GM19193 (cell line): ENCODE results near the gene MSRB1.

Experiments
- POLR2A ChIP-seq: IDR thresholded peaks from 4 replicates; pipeline ENCODE4 v1.6.1; 2011; ENCODE audit not compliant: insufficient read depth, insufficient read length; ENCODE audit errors: extremely low read depth

Gene MSRB1, protein sequence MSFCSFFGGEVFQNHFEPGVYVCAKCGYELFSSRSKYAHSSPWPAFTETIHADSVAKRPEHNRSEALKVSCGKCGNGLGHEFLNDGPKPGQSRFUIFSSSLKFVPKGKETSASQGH

DNA sequence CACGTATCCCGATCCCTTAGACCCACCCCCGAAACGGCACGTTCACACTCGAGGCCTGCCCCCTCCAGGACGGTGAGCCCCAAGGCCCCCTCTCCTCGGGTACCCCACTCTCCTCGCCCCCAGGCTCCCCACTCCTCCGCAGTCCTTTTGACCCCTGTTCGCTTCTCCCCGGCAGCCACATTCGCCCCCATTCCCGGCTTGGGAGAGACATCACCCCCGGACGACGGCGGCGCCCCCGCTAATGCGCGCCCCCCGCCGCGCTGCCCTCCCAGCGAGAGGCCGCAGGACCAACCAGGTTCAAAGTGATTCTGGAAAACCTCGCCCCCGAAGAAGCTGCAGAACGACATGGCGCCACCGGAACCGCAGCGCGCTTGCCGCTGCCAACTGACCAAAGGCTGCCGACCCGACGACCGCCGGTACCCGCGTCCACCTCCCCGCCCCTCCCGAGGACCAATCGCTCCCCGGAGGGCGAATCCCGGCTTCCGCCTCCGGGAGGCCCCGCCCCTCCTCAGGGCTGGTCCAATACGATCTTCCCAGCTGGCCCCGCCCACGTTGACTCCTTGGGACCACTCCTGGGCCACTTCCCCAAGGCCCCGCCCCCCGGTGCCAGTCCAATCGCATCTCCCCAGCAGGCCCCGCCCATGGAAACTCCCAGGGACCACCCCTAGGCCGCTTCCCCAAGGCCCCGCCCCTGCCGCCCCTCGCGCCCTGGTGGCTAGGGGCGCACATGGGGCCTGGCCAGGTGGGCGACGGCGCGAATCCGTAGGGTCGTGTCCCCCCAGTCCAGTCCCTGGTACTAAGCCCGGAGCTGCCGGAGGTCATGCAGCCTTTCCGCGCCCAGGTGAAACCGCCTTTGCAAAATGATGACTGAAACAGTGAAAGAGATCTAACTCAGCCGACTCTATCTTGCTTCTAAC is at the start of gene MSRB1:
Gene MSRB1, minus strand, starts transcription at position 390 of the 917 bp plus-strand sequence. Its CDS starts 43 bp downstream, at position 347.
- peak; percentile 85 for TF ChIP-seq POLR2A

DNA sequence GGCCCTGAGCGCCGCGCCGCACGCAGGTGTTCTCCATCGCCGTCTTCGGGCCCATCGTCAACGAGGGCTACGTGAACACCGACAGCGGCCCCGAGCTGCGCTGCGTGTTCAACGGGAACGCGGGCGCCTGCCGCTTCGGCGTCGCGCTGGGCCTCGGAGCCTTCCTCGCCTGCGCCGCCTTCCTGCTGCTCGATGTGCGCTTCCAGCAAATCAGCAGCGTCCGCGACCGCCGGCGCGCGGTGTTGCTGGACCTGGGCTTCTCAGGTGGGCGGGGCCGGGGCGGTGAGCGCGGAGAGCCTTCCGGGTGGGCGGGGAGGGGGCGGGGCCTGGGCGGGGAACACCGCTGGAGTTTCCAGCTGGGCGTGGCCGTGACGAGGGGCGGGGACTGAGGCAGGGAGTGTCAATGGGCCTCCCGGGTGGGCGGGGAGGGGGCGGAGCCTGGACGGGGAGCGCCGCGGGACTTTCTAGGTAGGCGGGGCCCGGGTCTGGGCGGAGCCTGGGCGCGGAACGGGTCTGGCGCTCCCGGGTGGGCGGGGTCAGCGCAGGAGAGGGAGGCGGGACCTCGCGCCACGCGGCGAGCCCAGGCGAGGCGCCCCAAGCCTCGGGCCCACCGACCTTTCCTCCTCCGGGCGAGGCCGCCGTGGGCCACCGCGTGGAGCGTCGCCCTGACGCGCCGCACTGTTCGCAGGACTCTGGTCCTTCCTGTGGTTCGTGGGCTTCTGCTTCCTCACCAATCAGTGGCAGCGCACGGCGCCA is 49.1 kb upstream of the MSRB1 start:
- TF ChIP-seq POLR2A, result peak; percentile 64

DNA sequence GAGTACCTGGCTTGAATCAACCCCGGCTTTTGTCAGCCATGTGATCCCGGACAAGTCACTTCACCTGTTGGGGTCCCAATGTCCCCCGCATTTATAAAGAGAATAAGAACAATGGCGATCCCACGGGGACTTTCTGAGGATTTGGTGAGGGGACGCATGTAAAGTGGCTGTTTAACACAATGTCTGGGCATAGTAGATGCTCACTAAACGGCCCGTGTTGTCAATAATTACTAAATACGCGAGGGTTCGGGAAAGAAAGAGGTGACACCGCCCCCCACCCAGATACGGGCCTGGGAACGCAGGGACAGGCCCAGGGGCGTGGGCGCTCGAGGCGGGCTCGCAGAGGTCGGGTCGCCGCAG is 48.6 kb upstream of the MSRB1 start:
- TF ChIP-seq POLR2A, result no peak

DNA sequence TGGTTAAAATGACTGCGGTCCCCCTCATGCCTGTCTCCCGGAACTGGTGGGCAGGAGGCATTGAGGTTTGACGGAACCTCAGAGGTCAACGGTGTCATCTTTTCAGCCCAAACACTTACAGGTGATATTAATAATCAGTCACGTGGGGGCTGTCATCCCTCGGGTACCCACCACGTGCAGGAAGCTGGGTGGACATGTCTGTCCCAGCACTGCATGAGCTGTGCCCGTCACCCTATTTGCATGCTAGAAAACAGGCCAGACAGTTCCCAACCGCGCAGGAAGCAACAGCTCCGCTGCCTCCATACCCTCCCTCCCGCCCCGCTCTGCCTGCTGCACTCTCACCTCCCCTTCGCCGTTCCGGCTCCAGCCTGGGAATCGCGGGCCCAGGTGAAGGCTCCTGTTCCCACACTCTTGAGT is 48.1 kb upstream of the MSRB1 start:
- TF ChIP-seq POLR2A, result peak; percentile 21

DNA sequence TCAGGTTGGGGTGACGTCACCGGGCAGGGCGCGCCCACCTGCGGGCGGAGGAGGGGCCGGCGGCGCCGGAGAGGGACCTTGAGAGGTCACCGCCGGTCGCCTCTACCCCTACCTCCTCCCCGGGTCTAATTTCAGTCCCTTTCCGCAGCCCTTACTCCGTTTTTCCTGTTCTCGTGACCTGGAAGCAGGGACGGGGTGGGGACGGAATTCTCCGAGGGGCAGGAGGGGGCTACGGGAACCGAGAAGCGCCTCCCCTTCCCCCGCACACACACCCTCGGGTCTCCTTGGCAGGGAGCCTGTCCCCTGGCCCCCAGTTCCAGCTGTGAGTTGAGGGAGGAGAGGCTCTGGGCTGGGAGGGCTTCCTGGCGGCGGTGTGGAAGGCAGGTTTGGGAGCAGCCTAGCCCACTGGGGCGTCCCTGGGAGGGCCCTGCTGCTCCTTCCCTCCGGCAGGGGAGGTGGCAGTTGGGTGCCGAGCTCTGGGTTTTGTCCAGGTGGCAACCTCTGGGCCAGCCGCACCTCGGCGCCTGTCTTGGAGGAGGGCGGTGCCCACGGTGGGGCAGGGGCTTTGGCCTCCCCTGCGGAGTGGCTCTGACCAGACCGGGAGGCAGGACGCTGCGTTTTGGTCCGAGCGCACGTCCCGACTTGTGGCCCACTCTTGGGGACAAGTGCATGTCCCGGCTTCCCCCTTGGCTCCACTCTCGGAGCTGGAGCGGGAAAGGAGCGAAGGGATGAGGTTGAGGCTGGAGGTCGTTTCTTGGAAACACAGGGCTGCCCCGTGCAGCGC is 47.5 kb upstream of the MSRB1 start:
- TF ChIP-seq POLR2A, result no peak

DNA sequence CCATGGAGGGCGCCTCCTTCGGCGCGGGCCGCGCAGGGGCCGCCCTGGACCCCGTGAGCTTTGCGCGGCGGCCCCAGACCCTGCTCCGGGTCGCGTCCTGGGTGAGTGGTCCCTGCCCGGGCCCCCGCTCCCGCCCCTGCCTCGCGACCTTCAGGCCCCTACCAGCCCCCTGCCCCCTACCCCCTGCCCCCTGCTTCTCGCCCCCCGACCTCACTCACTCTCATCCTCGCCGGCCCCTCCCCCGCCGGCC is 47.0 kb upstream of the MSRB1 start:
- no peak for TF ChIP-seq POLR2A

DNA sequence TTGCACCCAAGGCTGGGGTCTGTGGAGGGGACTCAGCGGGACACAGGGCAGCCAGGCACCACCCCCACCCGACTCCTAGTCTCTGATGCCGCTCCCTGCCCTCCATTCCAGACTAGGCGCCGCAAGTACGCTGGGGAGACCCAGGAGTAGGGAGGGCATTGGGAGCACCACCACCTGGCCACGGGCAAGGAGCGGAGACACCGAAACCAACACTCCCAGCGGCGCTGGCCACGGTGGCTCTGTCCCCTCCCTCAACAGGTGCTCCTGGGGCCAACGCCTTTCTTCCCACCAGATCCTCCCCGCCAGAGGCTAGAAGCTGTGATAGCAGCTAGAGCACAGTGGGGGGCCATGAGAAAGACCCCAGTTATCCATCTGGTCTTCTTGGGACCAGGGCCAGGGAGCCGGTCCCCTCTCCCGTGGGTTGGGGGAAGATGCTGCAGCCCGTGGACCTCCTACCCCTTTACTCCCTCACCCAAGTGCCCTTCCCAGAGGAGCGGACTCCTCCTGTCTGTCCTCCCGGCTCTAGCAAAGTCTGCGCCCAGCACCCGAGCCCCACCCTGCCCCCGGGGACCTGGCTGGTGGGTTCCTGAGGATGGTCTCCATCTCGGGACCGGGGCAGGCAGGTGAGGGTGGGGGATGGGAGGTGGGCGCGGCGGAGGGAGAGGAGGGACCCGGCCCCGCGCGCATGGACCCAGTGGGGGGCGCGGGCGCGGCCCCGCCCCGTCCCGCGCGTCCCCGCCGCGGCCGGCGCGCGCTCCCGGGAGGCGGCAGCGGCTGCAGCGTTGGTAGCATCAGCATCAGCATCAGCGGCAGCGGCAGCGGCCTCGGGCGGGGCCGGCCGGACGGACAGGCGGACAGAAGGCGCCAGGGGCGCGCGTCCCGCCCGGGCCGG is 46.5 kb upstream of the MSRB1 start, which contains the start of gene SYNGR3:
Gene SYNGR3, plus strand, starts transcription at position 762 of the 892 bp plus-strand sequence. CDS start 133 bp downstream, outside the sequence.
- TF ChIP-seq POLR2A, result no peak

DNA sequence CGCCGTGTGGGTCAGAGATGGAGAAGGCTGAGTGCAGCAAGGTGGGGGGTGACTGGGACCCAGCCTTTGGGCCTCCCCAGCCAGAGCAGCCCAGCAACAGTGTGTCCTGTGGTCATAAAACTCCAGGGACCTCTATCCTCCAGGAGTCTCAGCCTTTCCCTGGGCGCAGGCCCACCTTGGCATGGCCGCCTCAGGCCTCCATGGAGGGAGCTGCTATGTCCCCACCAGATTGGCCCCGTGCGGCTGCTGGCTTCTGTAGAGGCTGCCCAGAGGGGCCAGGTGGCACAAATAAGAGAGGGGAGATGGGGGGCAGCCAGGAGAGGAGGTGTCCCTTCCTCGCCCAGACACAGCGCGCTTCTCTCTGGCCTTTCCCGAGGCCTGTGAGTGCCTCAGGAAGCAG is 44.2 kb upstream of the MSRB1 start:
- no peak for TF ChIP-seq POLR2A

DNA sequence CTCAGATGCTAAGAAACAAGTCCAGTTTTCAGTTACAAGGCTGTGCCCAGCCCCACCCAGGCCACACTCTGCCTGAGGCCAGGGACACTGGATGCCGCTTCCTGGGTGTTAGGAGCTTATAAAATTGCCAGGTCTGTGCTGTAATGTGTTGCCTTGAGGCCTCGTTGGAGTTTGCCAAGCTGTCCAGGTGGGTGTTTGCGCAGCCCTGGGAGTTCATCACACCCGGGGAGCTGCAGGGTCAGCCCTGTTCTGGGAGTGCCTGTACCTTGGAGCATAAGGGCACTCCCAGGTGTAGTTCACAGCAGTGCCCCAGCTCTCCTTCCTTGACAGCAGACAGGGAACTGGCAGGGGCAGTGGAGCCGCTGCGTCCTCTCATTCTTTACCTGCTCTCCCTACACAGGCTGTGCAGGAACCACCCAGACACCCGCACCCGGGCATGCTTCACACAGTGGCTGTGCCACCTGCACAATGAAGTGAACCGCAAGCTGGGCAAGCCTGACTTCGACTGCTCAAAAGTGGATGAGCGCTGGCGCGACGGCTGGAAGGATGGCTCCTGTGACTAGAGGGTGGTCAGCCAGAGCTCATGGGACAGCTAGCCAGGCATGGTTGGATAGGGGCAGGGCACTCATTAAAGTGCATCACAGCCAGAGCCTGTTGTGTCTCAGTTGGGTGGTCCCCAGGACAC is 42.6 kb upstream of the MSRB1 start:
- no peak for TF ChIP-seq POLR2A

DNA sequence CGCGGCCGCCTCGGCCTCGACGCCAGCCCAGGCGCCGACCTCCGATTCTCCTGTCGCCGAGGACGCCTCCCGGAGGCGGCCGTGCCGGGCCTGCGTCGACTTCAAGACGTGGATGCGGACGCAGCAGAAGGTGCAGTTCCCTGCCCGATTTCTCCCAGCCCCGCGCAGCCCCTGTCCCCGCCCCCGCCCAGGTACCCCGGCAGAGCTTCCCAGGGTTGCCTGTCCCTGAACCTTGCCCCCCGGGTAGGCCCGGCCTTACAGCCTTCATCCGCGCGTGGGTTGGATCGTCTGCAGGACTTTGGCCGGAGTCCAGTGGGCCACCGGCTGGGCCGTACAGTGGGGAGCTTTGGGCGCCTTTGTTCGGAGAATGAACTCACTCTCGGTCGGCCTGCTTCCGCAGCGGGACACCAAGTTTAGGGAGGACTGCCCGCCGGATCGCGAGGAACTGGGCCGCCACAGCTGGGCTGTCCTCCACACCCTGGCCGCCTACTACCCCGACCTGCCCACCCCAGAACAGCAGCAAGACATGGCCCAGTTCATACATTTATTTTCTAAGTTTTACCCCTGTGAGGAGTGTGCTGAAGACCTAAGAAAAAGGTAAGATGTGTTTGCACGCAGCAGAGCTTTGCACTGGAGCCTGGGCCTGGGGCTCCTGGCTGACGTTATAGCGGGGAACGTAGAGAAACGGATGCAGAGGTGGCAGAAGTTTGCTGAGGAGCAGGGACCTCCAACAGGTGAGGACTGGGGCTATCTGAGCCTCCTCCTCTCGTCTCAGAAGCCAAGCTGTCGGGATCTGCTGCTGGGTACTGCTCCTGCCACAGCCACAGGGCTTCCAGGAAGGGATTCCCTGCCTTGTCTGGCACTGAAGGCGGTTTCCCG is 41.6 kb upstream of the MSRB1 start:
- TF ChIP-seq POLR2A, result no peak

DNA sequence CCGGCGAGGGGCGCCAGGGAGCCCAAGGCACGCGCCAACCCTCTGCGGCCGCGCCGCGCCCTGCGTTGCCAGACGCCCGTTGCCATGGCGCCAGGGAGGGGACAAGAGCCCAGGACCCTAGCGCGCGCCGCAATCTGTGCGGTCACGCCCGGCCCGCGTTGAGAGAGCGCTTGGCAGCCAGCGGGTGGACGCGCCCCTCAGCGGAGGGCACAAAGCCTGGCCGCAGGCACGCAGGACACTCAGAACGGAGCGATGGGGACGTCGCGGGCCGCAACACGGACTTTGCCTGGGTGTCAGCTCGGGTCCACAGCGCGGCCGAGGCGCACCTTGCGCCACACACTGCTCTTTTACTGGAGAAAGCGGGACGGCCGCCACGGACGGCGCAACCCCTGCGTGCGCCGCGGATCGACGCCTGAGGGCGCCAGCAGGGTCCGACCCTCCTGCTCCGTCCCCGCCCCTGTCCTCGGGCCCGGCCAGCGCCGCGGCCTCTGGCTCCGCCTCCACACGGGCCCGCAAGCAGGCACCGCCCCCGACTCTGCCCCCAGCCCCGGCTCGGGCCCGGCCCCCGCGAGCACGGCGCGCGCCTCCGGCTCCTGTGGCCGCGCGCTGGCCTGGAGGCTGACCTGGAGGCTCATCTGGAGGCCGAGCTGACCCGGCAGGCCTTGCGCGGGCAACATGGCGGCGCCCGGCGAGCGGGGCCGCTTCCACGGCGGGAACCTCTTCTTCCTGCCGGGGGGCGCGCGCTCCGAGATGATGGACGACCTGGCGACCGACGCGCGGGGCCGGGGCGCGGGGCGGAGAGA is 40.7 kb upstream of the MSRB1 start, which contains the start of gene GFER:
Gene GFER, plus strand, starts transcription at position 650 of the 803 bp plus-strand sequence. Its CDS starts 26 bp downstream, at position 676.
- TF ChIP-seq POLR2A, result peak; percentile 93
